IMR-90 (cell line): ENCODE results near the gene POLR2J.

Experiments
- CHD1 ChIP-seq: IDR thresholded peaks from 2 replicates; pipeline ENCODE4 v1.6.1; 2012; ENCODE audit warnings: low read depth, low read length, improper control_type of control experiment
- CTCF ChIP-seq: conservative IDR thresholded peaks from 2 replicates; pipeline ENCODE4 v1.5.1; 2012; ENCODE audit warnings: mild to moderate bottlenecking, low read depth, low read length, improper control_type of control experiment
- POLR2A ChIP-seq: IDR thresholded peaks from 2 replicates; pipeline ENCODE4 v1.6.1; 2012; ENCODE audit warnings: mild to moderate bottlenecking, low read depth, low read length
- RAD21 ChIP-seq: IDR thresholded peaks from 2 replicates; pipeline ENCODE4 v1.6.1; 2012; ENCODE audit warnings: low read length, improper control_type of control experiment

- TF ChIP-seq RAD21 (no peak), CTCF (no peak), POLR2A (no peak), CHD1 (no peak)
Observed at GRCh38 chr7:102427019-102427405, 51.7 kb downstream of the POLR2J start.
